Testis (tissue), 2 donors: Measurements from ENCODE around the gene XRCC1.

Experiments used
- POLR2A ChIP-seq: fragments of 450-650 bp; IDR thresholded peaks from one replicate; pipeline ENCODE4 v1.6.1; 2017; ENCODE audit warnings: antibody characterized with exemption, mild to moderate bottlenecking, moderate library complexity
- TF ChIP-seq, protein P1 (sequence below), 3 experiments: fragments of 450-650 bp in 2 of 3; fragments of 200-600 bp in 1 of 3; sonication (generic) in 1 of 3; IDR thresholded peaks; one replicate each; pipeline ENCODE4 v1.5.1; 2016 to 2019; ENCODE audit warnings: antibody characterized with exemption in 3 of 3, mild to moderate bottlenecking in 2 of 3, moderate library complexity in 1 of 3

DNA sequence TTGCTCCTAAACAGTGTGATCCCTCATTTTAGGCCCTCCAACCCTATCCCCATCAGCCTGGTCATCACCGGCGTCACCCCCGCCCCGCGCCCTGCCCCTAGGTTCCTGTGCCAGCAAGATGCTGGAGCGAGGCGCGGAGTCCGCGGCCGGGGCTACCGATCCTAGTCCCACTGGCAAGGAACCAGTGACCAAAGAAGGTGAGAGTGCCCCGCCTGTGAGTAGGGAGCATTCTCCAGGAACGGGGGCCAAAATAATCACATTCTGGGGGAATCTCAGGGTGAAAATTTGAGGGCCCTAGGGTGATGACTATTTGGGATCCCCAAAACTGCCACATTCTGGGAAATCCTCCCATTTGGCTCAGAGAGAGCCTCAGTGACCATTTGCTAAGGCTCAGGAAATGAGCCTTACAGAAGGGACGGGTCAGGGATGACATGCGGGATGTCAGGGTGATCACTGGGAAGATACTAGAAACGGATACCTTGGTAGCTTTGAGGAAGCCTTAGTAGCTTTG lies 41.0 kb downstream of the XRCC1 start:
- TF ChIP-seq, protein P1, sequence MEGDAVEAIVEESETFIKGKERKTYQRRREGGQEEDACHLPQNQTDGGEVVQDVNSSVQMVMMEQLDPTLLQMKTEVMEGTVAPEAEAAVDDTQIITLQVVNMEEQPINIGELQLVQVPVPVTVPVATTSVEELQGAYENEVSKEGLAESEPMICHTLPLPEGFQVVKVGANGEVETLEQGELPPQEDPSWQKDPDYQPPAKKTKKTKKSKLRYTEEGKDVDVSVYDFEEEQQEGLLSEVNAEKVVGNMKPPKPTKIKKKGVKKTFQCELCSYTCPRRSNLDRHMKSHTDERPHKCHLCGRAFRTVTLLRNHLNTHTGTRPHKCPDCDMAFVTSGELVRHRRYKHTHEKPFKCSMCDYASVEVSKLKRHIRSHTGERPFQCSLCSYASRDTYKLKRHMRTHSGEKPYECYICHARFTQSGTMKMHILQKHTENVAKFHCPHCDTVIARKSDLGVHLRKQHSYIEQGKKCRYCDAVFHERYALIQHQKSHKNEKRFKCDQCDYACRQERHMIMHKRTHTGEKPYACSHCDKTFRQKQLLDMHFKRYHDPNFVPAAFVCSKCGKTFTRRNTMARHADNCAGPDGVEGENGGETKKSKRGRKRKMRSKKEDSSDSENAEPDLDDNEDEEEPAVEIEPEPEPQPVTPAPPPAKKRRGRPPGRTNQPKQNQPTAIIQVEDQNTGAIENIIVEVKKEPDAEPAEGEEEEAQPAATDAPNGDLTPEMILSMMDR (IDR thresholded peaks at IDR 0.05) = no peak
- no peak for TF ChIP-seq POLR2A
